ENCODE measurements around the gene SNRPA1.
A peak's percentile ranks its signal among the peaks of the same experiment; 100 is the strongest.

SNRPA1 gene

GRCh38 chr15:101318147-101318819 lies 23.2 kb upstream of the SNRPA1 start:
- DNase-seq = no peak

GRCh38 chr15:101317336-101317872 lies 22.4 kb upstream of the SNRPA1 start:
- DNase-seq = no peak

- DNase-seq = no peak
These were observed 21.5 kb upstream of the SNRPA1 start for GRCh38 chr15:101316529-101316928.

GRCh38 chr15:101315736-101316135 lies 20.7 kb upstream of the SNRPA1 start:
- DNase-seq = no peak

- no peak for DNase-seq
These were observed 19.5 kb upstream of the SNRPA1 start for GRCh38 chr15:101314336-101315125.

- DNase-seq = no peak
These were observed 18.2 kb upstream of the SNRPA1 start for GRCh38 chr15:101313041-101313761.

- DNase-seq = no peak
These were observed 15.5 kb upstream of the SNRPA1 start for GRCh38 chr15:101310508-101310907.

- no peak for DNase-seq
These were observed 15.1 kb upstream of the SNRPA1 start for GRCh38 chr15:101310161-101310480.

- no peak for DNase-seq
These were observed 14.6 kb upstream of the SNRPA1 start for GRCh38 chr15:101309436-101310160.

GRCh38 chr15:101308604-101309435 lies 13.8 kb upstream of the SNRPA1 start:
- no peak for DNase-seq

- no peak for DNase-seq
These were observed 13.0 kb upstream of the SNRPA1 start for GRCh38 chr15:101307897-101308603.

GRCh38 chr15:101307048-101307896 lies 12.2 kb upstream of the SNRPA1 start:
- DNase-seq = no peak

- DNase-seq = no peak
These were observed 11.4 kb upstream of the SNRPA1 start for GRCh38 chr15:101306341-101307047.

GRCh38 chr15:101305820-101306255 lies 10.8 kb upstream of the SNRPA1 start:
- DNase-seq = no peak

- no peak for DNase-seq
These were observed 8.4 kb upstream of the SNRPA1 start for GRCh38 chr15:101303408-101303807.

- DNase-seq = no peak
These were observed 1.7 kb upstream of the SNRPA1 start for GRCh38 chr15:101296418-101297405.

- peak; percentile 70 for DNase-seq
These were observed 636 bp upstream of the SNRPA1 start for GRCh38 chr15:101295607-101296161.

- DNase-seq = no peak
These were observed 1.9 kb downstream of the SNRPA1 start for GRCh38 chr15:101293122-101293521.

Data from OCI-M1 (cell line).